Measurements from ENCODE around the gene RFESD.

GRCh38 chr5:95630394-95630917 is 16.1 kb upstream of the RFESD start:
- TF ChIP-seq POLR2AphosphoS5 (IDR thresholded peaks at IDR 0.05), result no peak
- no peak for TF ChIP-seq POLR2A (IDR thresholded peaks at IDR 0.05)
- TF ChIP-seq CTCF (IDR thresholded peaks at IDR 0.05), result no peak

All from sigmoid colon (tissue), 4 donors.